Astrocyte (in vitro differentiated cells and primary cell): ENCODE data around the gene CIPC. TPM values are rescaled to one million over a fixed set of nuclear protein-coding genes. Genes with fewer than 3 reads are reported as not detected.
A peak's percentile ranks its signal among the peaks of the same experiment; 100 is the strongest.

Source experiments
- DNase-seq: peaks from one replicate; pipeline ENCODE4 v3.0.0-alpha.2; 2010; ENCODE audit warnings: low read depth
- FAIRE-seq: peaks from 2 replicates; lab custom pipeline; 2011; peaks lifted over from hg19 to GRCh38; lab: Jason Lieb, UNC
- H2AFZ ChIP-seq: 2 replicates; pipeline ENCODE4 v1.6.0; 2012; ENCODE audit warnings: low read depth, low read length, inconsistent platforms
- H3K27ac ChIP-seq: 2 replicates; pipeline ENCODE4 v1.5.1; 2011; ENCODE audit warnings: low read depth, low read length, inconsistent platforms
- H3K27me3 ChIP-seq: 2 replicates; pipeline ENCODE4 v1.6.0; 2011; ENCODE audit warnings: low read length, inconsistent platforms; ENCODE audit not compliant: insufficient read depth
- H3K36me3 ChIP-seq: 2 replicates; pipeline ENCODE4 v1.5.1; 2011; ENCODE audit warnings: low read length, inconsistent platforms; ENCODE audit not compliant: insufficient read depth
- H3K4me1 ChIP-seq: 2 replicates; pipeline ENCODE4 v1.5.1; 2011; ENCODE audit warnings: low read length, inconsistent platforms; ENCODE audit not compliant: insufficient read depth
- H3K4me2 ChIP-seq: 2 replicates; pipeline ENCODE4 v1.6.0; 2012; ENCODE audit warnings: low read length, inconsistent platforms
- H3K4me3 ChIP-seq: 2 replicates; pipeline ENCODE4 v1.5.1; 2011; ENCODE audit warnings: low read depth, mild to moderate bottlenecking, low read length, inconsistent platforms; ENCODE audit not compliant: insufficient read depth
- H3K79me2 ChIP-seq: 2 replicates; pipeline ENCODE4 v1.6.0; 2012; ENCODE audit warnings: mild to moderate bottlenecking, low read length, inconsistent platforms; ENCODE audit not compliant: insufficient read depth
- H3K9ac ChIP-seq: 2 replicates; pipeline ENCODE4 v1.6.0; 2012; ENCODE audit warnings: mild to moderate bottlenecking, low read length, inconsistent platforms
- H3K9me3 ChIP-seq: 2 replicates; pipeline ENCODE4 v1.5.1; 2012; ENCODE audit warnings: low read depth, mild to moderate bottlenecking, low read length, inconsistent platforms; ENCODE audit not compliant: insufficient read depth
- H4K20me1 ChIP-seq: 2 replicates; pipeline ENCODE4 v1.6.0; 2012; ENCODE audit warnings: low read length, inconsistent platforms; ENCODE audit not compliant: insufficient read depth
- H3K27ac Mint-ChIP-seq: one replicate; pipeline ENCODE4 v1.8.0; 2021; ENCODE audit warnings: mild to moderate bottlenecking, mixed read lengths; ENCODE audit not compliant: unreplicated experiment
- H3K27me3 Mint-ChIP-seq: one replicate; pipeline ENCODE4 v1.8.0; 2021; ENCODE audit warnings: low read depth, mixed read lengths; ENCODE audit not compliant: unreplicated experiment
- H3K36me3 Mint-ChIP-seq: one replicate; pipeline ENCODE4 v1.8.0; 2021; ENCODE audit warnings: low read depth, mixed read lengths; ENCODE audit not compliant: unreplicated experiment
- H3K4me1 Mint-ChIP-seq: one replicate; pipeline ENCODE4 v1.8.0; 2021; ENCODE audit warnings: low read depth, mixed read lengths; ENCODE audit not compliant: unreplicated experiment
- H3K4me3 Mint-ChIP-seq: one replicate; pipeline ENCODE4 v1.8.0; 2021; ENCODE audit warnings: mild to moderate bottlenecking, moderate library complexity, mixed read lengths; ENCODE audit not compliant: unreplicated experiment
- H3K9me3 Mint-ChIP-seq: one replicate; pipeline ENCODE4 v1.8.0; 2021; ENCODE audit warnings: mild to moderate bottlenecking, mixed read lengths; ENCODE audit not compliant: unreplicated experiment
- CTCF ChIP-seq: IDR thresholded peaks from 2 replicates; pipeline ENCODE4 v1.5.1; 2011; ENCODE audit warnings: low read depth, mild to moderate bottlenecking, inconsistent platforms, low read length, moderate library complexity; ENCODE audit not compliant: insufficient read depth
- EZH2 ChIP-seq: IDR thresholded peaks from 2 replicates; pipeline ENCODE4 v1.6.1; 2012; ENCODE audit warnings: mild to moderate bottlenecking, low read length, inconsistent platforms; ENCODE audit not compliant: insufficient read depth
- total RNA-seq: library from RNA; stranded (reverse); gene quantifications from 2 replicates; pipeline ENCODE4 v1.2.1, GENCODE V29; 2021

Gene CIPC
- total RNA-seq, 1 donor from 2014 or later, result 20.2 TPM

- FAIRE-seq, result no peak
Observed at GRCh38 chr14:77157740-77158139, 59.7 kb downstream of the CIPC start.

GRCh38 chr14:77158175-77158881, 60.3 kb downstream of the CIPC start:
- peak overlapping the region; percentile 78 for H3K4me2 ChIP-seq
- H3K9me3 Mint-ChIP-seq, result no peaks in the 10 kb centered on the region
- FAIRE-seq, result peak; percentile 76
- no peak overlapping the region for H3K4me3 ChIP-seq
- peaks cover 25% of the 10 kb centered on the region for H3K27me3 ChIP-seq
- H3K36me3 Mint-ChIP-seq, result no peaks in the 10 kb centered on the region
- H2AFZ ChIP-seq, result peak overlapping the region; percentile 66
- H3K4me1 ChIP-seq, result peaks cover 6% of the 10 kb centered on the region
- H3K4me3 Mint-ChIP-seq, result no peak overlapping the region
- H3K79me2 ChIP-seq, result no peaks in the 10 kb centered on the region
- no peak overlapping the region for H3K27ac ChIP-seq
- H3K27me3 Mint-ChIP-seq, result peaks cover 20% of the 10 kb centered on the region
- H3K9me3 ChIP-seq, result no peaks in the 10 kb centered on the region
- H3K36me3 ChIP-seq, result no peaks in the 10 kb centered on the region
- peak; percentile 66 for DNase-seq
- peaks cover 3% of the 10 kb centered on the region for H3K4me1 Mint-ChIP-seq
- no peaks in the 10 kb centered on the region for H4K20me1 ChIP-seq
- peak overlapping the region; percentile 59 for H3K27ac Mint-ChIP-seq
- peak overlapping the region; percentile 44 for H3K9ac ChIP-seq
- TF ChIP-seq EZH2 (no peak), CTCF (no peak)

More at GRCh38 chr14:77157740-77158139, 59.7 kb downstream of the CIPC start:
- H3K4me3 ChIP-seq, result no peak overlapping the region
- TF ChIP-seq CTCF (no peak), EZH2 (no peak)
- H3K9ac ChIP-seq, result peak overlapping the region; percentile 44
- no peaks in the 10 kb centered on the region for H3K9me3 ChIP-seq
- peaks cover 29% of the 10 kb centered on the region for H3K27me3 ChIP-seq
- no peaks in the 10 kb centered on the region for H3K36me3 Mint-ChIP-seq
- no peak overlapping the region for H3K27ac ChIP-seq
- H3K9me3 Mint-ChIP-seq, result no peaks in the 10 kb centered on the region
- H3K4me3 Mint-ChIP-seq, result no peak overlapping the region
- peaks cover 20% of the 10 kb centered on the region for H3K27me3 Mint-ChIP-seq
- peak overlapping the region; percentile 66 for H2AFZ ChIP-seq
- peak overlapping the region; percentile 62 for H3K27ac Mint-ChIP-seq
- H3K36me3 ChIP-seq, result no peaks in the 10 kb centered on the region
- H3K4me1 ChIP-seq, result peaks cover 6% of the 10 kb centered on the region
- DNase-seq, result no peak
- peak overlapping the region; percentile 78 for H3K4me2 ChIP-seq
- no peaks in the 10 kb centered on the region for H4K20me1 ChIP-seq
- no peaks in the 10 kb centered on the region for H3K79me2 ChIP-seq
- H3K4me1 Mint-ChIP-seq, result peaks cover 3% of the 10 kb centered on the region

- no peak overlapping the region for H3K4me3 Mint-ChIP-seq
Observed at GRCh38 chr14:77158882-77159255, 60.8 kb downstream of the CIPC start.

More at GRCh38 chr14:77158882-77159255, 60.8 kb downstream of the CIPC start:
- no peaks in the 10 kb centered on the region for H3K36me3 ChIP-seq
- H3K4me3 ChIP-seq, result no peak overlapping the region
- DNase-seq, result no peak
- no peaks in the 10 kb centered on the region for H4K20me1 ChIP-seq
- peaks cover 6% of the 10 kb centered on the region for H3K4me1 ChIP-seq
- no peak for FAIRE-seq
- peaks cover 3% of the 10 kb centered on the region for H3K4me1 Mint-ChIP-seq
- peak overlapping the region; percentile 78 for H3K4me2 ChIP-seq
- H3K9me3 Mint-ChIP-seq, result no peaks in the 10 kb centered on the region
- no peaks in the 10 kb centered on the region for H3K9me3 ChIP-seq
- TF ChIP-seq EZH2 (no peak), CTCF (no peak)
- peak overlapping the region; percentile 66 for H2AFZ ChIP-seq
- peaks cover 18% of the 10 kb centered on the region for H3K27me3 Mint-ChIP-seq
- no peak overlapping the region for H3K27ac Mint-ChIP-seq
- H3K79me2 ChIP-seq, result no peaks in the 10 kb centered on the region
- H3K9ac ChIP-seq, result no peak overlapping the region
- no peaks in the 10 kb centered on the region for H3K36me3 Mint-ChIP-seq
- H3K27ac ChIP-seq, result no peak overlapping the region
- peaks cover 20% of the 10 kb centered on the region for H3K27me3 ChIP-seq
